H54 (cell line): ENCODE measurements around the gene SLC15A1.

Source experiments
- DNase-seq: peaks from one replicate; pipeline ENCODE4 v3.0.0; 2011; ENCODE audit warnings: low spot score, mixed read lengths; ENCODE audit not compliant: insufficient read length
- FAIRE-seq: peaks from 3 replicates; lab custom pipeline; 2011; peaks lifted over from hg19 to GRCh38; lab: Jason Lieb, UNC
- POLR2A ChIP-seq: IDR thresholded peaks from 2 replicates; pipeline ENCODE4 v1.6.1; 2011; ENCODE audit warnings: low read depth, mild to moderate bottlenecking, low read length

Gene SLC15A1

DNA sequence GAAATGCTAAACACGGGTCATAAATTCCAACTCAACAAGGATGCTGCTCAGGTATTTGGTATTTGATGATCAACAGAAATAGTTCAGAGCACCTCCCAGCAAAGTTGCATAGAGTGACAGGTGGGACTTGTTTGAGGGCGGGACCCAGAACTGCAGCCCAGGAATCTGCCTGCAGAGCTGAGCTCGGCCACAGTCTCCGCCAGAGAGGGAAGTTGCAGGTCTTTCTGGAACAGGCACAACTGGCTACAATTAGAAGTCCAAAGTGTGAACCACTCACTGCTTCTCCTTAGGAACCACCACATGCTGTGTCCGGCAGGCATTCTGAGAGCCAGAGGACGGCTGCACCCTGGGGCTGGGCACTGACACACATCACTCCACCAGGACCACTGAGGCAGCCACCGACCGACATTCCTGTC lies 1.1 kb downstream of the SLC15A1 start:
- DNase-seq (no peak), FAIRE-seq (no peak)
- no peak for TF ChIP-seq POLR2A

DNA sequence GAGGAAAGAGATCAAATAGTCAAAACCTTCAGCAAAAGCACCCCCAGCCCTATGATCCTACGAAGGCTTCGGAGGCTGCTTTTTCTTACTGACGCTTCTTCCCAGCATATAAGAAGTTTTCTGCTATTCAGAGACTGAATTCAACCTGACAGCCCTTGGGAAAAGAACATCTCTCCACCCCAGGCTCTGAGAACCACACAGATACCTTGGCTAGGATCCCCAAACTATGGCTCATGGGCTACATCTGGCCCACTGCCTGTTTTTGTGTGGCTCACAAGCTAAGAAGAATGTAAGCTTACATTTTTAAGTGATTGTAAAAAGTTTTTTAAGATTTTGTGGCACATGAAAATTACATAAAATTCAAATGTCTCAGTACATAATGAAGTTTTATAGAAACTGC lies 3.0 kb downstream of the SLC15A1 start:
- FAIRE-seq (no peak), DNase-seq (no peak)
- TF ChIP-seq POLR2A = no peak

DNA sequence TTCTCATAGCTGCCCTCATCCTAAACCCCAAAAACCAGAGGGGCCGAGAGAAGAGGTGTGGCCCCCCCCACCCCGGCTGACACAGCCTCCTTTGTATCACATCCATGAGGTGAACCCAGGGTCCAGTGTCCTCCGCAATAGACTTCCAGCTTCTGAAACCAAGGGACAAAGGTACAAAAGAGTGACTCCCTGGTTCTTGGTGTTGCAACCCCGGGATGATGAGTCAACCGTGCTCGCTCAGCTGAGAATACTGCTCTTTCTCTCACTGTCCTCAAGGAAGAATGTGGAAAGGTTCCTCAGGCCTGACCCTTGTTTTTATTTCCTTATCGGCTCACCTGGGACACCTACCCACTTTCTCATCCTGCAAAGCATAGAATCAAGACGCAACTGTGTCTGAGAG lies 5.5 kb downstream of the SLC15A1 start:
- DNase-seq (peak; percentile 43), FAIRE-seq (peak; percentile 65)
- no peak for TF ChIP-seq POLR2A

DNA sequence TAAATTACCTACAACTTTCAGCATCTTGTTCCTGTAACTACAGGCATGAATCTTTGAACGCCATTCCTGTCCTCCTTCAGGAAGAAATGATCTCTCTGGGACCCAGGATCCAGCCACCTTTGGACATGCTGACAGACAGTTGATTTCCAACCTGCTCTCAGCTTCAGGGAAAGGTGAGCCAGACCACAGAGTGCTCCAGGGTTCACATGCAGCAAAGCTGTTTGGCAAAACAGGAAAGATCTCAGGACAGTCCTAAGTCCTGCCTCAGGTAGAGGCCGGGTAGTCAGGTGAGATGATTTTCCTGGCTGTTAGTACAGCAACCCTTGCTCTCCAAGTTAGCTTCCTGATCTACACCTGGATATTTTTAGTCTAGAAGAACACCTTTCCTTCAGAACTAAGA lies 9.1 kb downstream of the SLC15A1 start:
- no peak for FAIRE-seq

DNA sequence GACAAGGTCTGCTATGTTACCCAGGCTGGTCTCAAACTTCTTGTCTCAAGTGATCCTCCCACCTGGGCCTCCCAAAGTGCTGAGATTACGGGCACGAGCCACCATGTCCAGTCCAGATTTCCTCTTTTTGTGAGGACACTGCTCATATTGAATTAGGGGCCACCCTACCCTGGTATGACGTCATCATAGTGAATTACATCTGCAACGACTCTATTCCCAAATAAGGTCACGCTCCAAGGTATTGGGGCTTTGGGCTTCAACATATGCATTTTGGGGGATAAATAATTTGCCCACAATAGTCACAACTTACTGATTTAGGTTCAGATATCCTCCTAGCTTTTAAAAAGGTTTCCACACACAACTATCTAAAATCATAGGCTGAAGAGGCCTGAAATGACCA lies 9.5 kb downstream of the SLC15A1 start:
- TF ChIP-seq POLR2A = no peak
- FAIRE-seq (no peak), DNase-seq (no peak)

More for the DNA sequence above, 9.1 kb downstream of the SLC15A1 start:
- DNase-seq = no peak
- TF ChIP-seq POLR2A = no peak

DNA sequence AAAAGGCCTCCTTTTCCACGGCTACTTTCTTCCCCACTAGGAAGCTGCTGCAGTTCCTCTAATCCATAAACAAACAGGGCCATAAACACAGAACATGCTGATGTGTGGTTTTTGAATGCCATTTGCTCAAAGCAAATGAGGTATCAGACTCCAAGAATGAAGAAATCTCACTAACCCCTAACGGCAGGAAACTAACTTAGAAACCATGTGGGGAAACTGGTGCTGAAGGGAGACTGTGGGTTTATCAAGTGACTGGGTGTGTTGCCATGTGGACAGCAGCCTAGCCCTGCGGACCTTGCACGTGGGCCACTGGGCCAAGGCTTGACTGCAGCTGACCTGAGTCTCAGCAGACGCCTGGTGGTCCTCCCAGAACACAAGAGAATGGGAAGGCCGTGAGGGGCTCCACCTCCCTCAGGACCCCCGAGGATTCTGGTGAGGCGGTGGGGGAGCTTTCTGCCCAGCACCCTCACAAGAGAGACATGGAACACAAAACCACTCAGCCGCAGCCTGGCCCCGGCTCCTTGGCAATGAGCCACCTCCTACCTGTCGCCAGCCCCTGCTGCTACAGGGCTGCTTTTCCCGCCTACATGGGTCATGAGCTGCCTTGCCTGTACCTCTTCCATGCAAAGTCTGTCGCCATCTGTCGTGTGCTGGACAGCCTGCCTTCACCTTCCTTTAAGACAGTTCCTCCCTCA lies 10.6 kb downstream of the SLC15A1 start:
- no peak for TF ChIP-seq POLR2A
- DNase-seq = no peak
- FAIRE-seq = no peak

DNA sequence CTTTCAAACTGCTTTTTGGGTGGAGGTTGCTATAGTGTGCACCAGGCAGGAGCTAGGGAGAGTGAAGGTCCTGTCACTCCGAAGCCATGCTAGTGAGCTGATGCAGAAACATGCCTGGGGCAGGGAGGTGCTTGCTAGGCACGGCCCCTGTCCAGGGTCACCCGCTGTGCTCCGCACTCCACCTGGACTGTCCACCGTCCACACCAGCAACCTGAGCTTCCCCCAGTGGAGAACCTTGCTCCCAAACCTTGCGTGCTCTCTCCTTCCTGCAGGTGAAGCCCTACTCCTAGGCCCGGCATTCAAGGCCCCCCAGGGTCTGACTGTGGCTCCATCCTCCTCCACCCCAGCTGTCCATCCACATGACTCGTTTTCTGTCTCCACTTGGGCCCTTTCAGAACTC lies 12.3 kb downstream of the SLC15A1 start:
- FAIRE-seq (no peak), DNase-seq (no peak)
- no peak for TF ChIP-seq POLR2A

DNA sequence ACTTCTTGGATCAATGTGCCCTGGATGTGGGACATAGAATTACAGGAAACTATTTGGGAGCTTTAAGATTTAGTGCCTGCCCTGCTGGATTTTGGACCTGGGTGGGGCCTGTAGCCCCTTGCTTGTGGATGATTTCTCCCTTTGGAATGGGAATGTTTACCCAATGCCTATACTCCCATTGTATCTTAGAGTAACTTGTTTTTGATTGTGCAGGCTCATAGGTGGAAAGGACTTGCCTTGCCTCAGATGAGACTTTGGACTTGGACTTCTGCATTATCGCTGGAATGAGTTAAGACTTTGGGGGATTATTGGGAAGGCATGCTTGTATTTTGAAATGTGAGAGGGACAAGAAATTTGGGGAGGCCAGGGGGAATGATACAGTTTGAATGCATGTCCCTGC lies 13.5 kb downstream of the SLC15A1 start:
- no peak for TF ChIP-seq POLR2A
- DNase-seq = no peak
- no peak for FAIRE-seq

DNA sequence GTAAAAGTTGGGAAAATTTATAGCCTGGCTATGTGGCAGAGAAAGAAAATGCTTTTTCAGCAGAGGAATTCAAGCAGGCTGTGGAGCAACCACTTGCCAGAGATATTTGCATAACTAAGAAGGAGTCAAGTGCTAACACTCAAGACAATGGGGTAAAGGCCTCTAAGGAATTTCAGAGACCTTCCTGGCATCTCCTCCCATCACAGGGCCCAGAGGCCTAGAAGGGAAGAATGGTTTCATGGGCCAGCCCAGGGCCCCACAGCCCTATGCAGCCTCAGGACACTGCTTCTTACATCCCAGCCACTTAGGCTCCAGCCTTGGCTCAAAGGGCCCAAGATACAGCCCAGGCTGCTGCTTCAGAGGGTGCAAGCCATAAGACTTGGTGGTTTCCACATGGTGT lies 14.3 kb downstream of the SLC15A1 start:
- no peak for DNase-seq
- no peak for TF ChIP-seq POLR2A
- no peak for FAIRE-seq

DNA sequence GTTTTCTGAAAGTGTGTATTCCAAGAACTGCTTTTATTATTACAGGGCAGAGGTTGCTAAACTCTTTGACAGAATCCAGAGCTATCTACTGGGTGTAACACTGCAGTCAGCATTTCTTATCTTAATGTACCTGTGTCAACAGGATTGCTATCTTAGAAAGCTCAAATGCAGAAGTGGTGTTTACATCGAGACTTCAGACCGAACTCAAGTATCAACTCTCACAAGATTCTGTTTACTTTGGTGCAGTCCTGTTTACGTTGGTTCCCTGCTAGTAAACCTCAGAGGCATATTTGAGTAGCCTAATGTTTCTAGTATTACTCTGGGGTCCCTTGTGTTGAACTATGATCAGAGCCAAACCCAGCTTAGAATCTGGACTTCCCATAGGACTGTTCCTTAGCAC lies 20.5 kb downstream of the SLC15A1 start:
- FAIRE-seq = no peak
- DNase-seq = no peak

DNA sequence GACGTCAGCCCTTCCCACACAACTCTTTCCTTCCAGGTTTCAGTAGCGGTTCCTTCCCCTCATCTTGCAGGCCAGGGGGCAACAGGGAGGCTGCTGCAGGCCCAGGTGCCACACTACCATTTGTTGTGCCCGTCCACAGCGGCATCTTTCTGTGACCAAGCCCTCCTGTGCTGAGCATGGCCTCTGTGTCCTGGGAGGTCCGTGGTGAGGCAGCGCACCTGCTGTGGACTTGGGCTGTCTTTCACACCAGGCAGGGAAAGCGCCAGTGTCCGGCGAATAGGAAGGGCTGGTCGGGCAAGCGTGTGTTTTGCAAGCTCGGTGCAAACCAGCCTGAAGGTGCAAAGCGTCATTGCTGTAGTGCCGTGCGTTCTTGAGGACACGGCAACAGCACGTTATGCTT lies 21.4 kb downstream of the SLC15A1 start:
- DNase-seq (no peak), FAIRE-seq (no peak)
- no peak for TF ChIP-seq POLR2A

More for the DNA sequence above, 20.5 kb downstream of the SLC15A1 start:
- TF ChIP-seq POLR2A = no peak

DNA sequence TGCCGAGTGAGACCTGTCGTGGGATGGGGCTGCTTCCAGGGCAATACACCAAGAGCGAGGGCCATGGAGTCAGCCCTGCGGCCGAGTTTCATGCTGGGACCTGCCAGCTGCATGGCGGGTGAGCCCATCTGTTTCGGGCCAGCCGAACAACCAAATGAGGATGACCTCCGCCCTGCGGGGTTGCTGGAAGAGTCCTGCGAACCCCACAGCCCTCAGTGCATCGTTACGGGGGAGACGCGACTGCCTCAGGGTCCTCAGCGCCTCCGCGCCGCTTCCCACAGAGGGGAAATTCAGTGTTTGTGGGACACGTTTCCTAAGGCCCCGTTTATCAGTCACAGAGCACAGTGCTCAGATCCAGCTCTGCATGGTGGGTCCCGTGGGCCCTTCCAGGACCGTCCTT lies 22.0 kb downstream of the SLC15A1 start:
- DNase-seq (no peak), FAIRE-seq (no peak)
- TF ChIP-seq POLR2A = no peak

DNA sequence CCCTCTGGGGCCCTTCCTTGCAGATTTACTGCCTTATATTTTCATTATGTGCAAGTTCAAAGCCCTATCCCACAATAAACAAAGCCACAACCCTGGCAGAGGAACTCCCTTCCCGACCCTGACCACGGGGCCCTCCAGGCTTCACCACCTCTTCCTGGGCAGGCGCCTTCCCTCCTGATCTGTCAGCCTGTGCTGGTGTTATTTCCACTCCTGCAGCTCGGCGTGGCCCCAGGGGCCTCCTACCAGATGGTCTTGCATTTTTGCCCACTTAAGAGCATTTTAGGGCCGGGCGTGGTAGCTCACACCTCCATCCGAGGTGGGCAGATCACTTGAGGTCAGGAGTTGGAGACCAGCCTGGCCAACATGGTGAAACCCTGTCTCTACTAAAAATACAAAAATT lies 22.8 kb downstream of the SLC15A1 start:
- DNase-seq (no peak), FAIRE-seq (no peak)
- TF ChIP-seq POLR2A = no peak

DNA sequence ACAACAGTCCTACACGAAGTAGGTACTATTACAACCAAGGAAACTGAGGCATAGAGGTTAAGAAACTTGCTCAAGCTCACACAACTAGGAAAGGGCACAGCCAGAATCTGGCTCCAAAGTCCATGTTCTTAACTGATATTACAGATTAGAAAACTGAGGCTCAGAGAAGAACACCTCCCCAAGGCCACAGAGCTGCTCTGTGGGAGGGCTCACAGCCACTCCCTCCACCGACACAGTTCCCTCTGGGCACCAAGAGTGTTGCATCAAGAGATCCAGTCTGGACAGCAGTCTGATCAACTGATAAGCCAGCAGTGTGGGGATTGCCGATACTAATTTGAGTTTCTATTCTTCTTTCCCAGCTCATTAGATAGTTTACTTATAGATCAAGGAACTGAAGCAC lies 29.5 kb downstream of the SLC15A1 start:
- no peak for DNase-seq
- TF ChIP-seq POLR2A = no peak
- FAIRE-seq = no peak

DNA sequence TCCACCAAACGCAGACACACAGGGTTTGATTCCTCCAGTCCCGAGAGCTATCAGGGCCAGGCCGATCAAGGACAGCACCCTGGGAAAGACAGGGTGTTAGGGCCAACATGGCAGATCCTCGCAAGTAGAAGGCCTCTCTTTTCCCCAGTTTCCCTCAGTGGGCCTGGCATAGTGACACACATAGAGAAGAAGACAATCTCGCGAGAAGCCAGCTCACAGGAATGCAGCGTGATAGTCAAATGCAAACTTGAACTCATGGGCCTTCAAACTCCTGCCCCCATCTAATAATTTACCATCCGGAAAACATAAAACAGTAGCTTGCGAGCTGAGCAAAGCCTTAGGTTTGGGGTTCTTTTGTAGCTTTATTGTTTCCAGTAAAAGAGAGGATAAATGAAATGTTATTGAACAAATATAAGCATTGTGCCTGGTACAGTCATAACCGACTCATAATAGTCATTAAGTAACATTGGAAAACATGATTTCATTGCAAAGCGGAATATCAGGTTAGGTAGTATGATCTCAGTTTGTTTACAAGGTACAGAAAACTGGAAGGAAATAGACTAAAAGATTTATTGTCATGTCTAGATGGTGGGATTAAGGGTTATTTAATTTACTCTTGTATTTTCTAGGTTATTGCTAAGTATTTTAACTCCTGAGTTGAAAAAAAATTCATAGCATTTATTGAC lies 30.5 kb downstream of the SLC15A1 start:
- FAIRE-seq = no peak
- no peak for TF ChIP-seq POLR2A
- DNase-seq = no peak
